ENCODE results near the gene MYOF.
"Not testable (repeated sequence)": the region's sequence is repeated elsewhere in the genome, so short reads cannot be mapped to it uniquely, and the experiment has no call there.

Gene MYOF

GRCh38 chr10:93434991-93435491 is 47.1 kb downstream of the MYOF start:
- in situ Hi-C loops (cut with HindIII; ENCODE audit: low sequenced_read_pairs) = no loop called here

DNA sequence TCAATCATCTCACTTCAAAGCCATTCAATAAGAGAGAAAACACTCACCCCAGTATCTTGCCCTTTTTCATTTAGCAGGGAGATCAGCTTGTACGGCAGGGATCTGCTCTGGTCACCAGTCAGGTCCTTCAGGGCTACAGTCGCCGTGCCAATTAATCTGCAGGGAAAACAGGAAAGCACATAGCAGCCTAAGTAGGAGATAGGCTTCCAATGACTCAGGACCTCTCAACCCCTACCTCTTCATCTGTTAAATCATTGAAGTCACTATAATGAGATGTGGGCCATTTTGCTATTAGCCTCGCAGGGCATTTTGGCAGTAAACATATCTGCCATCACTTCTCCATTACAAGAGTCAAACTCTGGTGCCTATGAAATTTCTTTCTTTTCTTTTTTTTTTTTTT is 50.8 kb downstream of the MYOF start:
- in situ Hi-C loops (cut with HindIII; ENCODE audit: low sequenced_read_pairs) = no loop called here

- in situ Hi-C loops (cut with HindIII; ENCODE audit: low sequenced_read_pairs) = no loop called here
Measured at GRCh38 chr10:93425861-93426260, 56.3 kb downstream of the MYOF start.

- in situ Hi-C loops (cut with HindIII; ENCODE audit: low sequenced_read_pairs) = no loop called here
Measured at GRCh38 chr10:93422118-93422517, 60.0 kb downstream of the MYOF start.

DNA sequence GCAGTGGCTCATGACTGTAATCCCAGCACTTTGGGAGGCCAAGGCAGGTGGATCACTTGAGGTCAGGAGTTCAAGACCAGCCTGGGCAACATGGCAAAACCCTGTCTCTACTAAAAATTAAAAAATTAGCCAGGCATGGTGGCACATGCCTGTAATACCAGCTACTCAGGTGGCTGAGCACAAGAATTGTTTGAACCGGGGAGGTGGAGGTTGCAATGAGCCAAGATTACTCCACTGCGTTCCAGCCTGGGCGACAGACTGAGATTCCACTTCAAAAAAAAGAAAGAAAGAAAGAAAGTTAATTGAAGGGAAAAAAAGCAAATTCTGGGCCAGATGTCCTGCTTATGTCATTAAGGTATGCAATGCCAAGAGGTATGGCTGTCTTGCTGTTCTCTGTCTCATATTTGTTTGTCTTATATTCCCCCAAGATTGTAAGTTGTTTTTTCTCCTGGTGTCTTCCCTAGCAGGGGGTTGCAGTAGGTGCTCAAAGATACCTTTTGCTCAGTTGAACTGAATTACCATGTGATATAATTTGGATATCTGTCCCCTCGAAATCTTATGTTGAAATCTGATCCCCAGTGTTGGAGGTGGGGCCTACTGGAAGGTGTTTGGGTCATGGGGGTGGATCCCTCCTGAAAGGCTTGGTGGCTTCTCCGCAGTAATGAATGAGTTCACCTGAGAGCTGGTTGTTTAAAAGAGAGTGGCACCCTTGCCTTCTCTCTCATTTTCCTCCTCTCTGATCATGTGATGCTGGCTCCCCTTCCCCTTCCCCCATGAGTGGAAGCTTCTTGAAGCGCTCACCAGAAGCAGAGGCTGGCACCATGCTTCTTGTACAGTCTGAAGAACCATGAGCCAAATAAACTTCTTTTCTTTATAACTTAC is 60.9 kb downstream of the MYOF start:
- in situ Hi-C loops (cut with HindIII; ENCODE audit: low sequenced_read_pairs) = no loop called here

DNA sequence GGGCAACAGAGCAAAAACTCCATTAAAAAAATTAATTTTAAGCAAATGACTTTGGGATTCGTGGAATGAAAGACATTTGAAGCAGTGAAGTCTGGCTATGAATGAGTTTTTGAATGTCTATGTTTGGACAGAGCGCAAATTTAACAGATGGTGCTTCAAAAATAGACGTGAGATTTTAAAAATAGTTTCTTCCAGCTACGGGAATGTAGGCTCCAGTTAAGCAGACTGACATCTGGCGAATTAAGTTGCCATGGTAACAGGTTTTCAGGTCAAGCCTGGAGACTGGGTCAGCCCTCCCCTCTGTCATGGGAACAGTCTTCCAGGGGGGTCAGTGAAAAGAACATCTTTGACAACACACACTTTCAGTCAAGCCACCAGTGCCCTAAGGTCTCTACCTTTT is 62.0 kb downstream of the MYOF start:
- in situ Hi-C loops (cut with HindIII; ENCODE audit: low sequenced_read_pairs) = no loop called here

- in situ Hi-C loops (cut with HindIII; ENCODE audit: low sequenced_read_pairs) = not testable (repeated sequence)
Measured at GRCh38 chr10:93419016-93419415, 63.1 kb downstream of the MYOF start.

- in situ Hi-C loops (cut with HindIII; ENCODE audit: low sequenced_read_pairs) = no loop called here
Measured at GRCh38 chr10:93417921-93418320, 64.2 kb downstream of the MYOF start.

- in situ Hi-C loops (cut with HindIII; ENCODE audit: low sequenced_read_pairs) = no loop called here
Measured at GRCh38 chr10:93417266-93417665, 64.9 kb downstream of the MYOF start.

DNA sequence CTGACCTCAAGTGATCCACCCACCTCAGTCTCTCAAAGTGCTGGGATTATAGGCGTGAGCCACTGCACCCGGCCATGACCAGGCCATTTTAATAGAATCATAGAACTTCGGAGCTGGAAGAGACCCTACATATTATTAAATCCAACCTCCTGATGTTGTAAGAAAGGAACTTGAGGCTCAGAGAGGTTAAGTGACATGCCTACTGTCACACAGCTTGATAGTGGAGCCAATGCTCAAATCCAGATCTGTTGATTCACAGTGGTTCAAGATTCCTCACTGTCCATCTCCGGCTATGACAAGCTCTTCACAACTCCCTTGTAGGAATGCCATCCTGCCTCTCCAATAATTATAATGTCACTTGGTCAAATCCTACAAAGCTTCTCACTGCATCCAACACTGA is 65.3 kb downstream of the MYOF start:
- in situ Hi-C loops (cut with HindIII; ENCODE audit: low sequenced_read_pairs) = no loop called here

GRCh38 chr10:93415693-93416092 is 66.4 kb downstream of the MYOF start:
- in situ Hi-C loops (cut with HindIII; ENCODE audit: low sequenced_read_pairs) = no loop called here

DNA sequence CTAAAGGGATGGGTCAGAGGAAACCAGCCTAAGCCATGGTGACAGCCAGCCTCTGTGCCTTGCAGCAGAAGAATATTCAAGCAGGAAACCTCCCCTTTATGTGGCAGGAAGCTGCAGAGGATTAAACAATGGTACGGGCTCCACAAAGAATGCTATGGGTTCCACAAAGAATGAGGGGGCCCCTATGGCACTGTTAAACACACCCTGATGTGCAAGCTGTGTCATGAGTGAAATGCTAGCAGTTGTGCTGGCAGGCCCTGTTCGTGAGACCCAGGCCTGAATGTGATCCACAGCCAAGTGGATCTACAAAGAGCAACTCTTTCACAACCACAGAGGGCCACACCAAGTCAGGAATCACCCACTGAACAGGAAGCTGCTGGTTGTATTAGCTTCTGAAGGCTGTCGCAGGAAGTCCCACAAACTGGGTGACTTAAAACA is 68.9 kb downstream of the MYOF start:
- in situ Hi-C loops (cut with HindIII; ENCODE audit: low sequenced_read_pairs) = no loop called here

GRCh38 chr10:93412801-93413200 is 69.3 kb downstream of the MYOF start:
- in situ Hi-C loops (cut with HindIII; ENCODE audit: low sequenced_read_pairs) = no loop called here

- in situ Hi-C loops (cut with HindIII; ENCODE audit: low sequenced_read_pairs) = no loop called here
Measured at GRCh38 chr10:93410697-93411348, 71.3 kb downstream of the MYOF start.

DNA sequence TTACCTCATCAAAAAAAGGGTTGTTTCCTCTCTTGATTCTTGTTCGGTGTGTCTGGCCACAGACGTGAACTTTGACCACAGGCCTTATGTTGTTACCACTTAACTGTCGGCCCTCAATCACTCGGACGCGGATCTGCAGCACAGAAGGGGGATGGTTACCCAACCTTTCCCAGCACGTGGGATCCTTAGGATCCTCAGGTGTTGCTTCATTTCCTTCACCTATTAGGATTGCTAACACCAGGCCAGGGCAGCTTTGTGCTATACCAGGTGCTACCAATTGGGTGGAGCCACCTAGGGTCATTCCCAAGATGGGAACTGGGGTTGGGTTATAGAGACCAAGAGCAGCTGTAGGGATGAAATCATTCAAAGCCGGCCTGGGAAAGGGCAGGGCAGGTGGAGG is 73.4 kb downstream of the MYOF start:
- in situ Hi-C loops (cut with HindIII; ENCODE audit: low sequenced_read_pairs) = no loop called here

DNA sequence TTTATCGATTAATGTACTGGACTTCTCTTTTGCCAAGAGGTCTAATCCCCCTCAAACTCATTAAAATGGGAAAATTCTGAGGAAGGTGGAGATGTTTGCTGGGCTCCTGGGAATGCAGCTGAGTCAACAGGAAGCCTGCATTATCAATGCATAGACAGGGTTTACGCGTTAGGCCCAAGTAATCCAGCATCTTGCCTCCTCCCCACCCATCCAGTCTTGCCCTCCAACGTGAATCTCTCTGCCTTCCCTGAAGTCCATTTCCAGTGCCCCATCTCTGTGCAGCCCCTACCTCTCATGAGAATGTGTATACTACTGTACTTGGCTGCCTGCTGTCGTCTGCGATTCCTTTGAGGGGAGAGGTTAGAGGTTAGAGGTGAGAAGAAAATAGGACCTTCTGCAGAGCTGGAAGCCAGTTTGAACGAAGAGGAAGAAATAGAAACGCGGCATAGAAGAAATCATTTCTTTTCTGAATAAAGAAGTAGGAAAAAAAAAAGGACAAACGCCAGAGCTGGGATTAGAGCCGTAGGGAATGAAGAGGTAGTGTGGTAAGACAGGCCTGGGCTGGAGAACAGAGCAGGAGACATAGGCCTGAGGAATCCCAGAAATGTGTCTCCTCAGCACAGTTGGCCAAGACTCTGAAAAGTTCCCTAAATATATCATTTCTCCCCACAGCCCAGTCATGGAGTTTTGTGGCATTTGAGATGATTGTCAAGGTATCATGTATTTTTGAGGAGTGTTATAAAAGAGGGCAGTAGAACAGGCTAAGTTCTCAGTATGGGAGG is 75.6 kb downstream of the MYOF start:
- in situ Hi-C loops (cut with HindIII; ENCODE audit: low sequenced_read_pairs) = no loop called here

DNA sequence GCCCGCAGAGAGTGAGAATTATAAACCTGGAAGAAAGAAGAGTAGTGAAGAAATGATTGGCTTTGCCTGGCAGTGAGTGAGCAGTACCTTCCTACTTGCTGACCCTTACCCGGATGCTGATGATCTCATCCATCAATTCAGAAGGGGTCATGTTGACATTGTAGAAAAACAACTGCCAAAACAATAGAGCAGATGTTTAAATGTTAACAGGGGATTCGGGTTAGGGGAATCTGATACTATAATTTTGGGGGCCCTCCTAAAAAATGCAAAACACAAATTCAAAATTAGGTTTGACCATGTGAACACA is 78.1 kb downstream of the MYOF start:
- in situ Hi-C loops (cut with HindIII; ENCODE audit: low sequenced_read_pairs) = no loop called here

GRCh38 chr10:93403152-93404047 is 78.7 kb downstream of the MYOF start:
- in situ Hi-C loops (cut with HindIII; ENCODE audit: low sequenced_read_pairs) = no loop called here

GRCh38 chr10:93402192-93402591 is 79.9 kb downstream of the MYOF start:
- in situ Hi-C loops (cut with HindIII; ENCODE audit: low sequenced_read_pairs) = no loop called here

DNA sequence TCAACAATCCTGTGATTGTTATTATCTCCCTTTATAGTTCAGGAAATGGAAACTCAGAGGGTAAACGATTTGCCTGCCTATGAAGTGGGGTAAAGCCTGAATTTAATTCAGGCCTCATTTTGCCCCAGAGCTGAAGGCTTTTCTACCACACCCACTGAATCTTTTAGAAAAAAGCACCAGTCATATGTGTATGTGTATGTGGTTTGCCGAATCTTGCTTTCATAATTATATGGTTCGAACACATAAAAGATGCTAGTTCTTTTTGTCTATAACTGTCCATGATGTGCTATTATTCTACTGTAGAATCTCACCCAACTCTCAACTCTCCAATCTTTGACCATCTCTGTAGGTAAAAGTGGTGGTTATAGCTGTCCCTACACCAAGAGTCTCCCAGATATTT is 83.6 kb downstream of the MYOF start:
- in situ Hi-C loops (cut with HindIII; ENCODE audit: low sequenced_read_pairs) = no loop called here

GRCh38 chr10:93397020-93397419 is 85.1 kb downstream of the MYOF start:
- in situ Hi-C loops (cut with HindIII; ENCODE audit: low sequenced_read_pairs) = no loop called here

Measured in DLD1 (cell line).